ENCODE data around the gene SLC26A4.

GRCh38 chr7:107684947-107685463, 24.4 kb downstream of the SLC26A4 start:
- no peak for TF ChIP-seq CTCF (IDR thresholded peaks at IDR 0.05)
- TF ChIP-seq FOXJ3 (CRISPR knock-in tag; IDR thresholded peaks at IDR 0.05; ENCODE audit: borderline replicate concordance): no peak
- no peak for TF ChIP-seq IRF1 (CRISPR knock-in tag; IDR thresholded peaks at IDR 0.05)
- TF ChIP-seq ZNF512 (CRISPR knock-in tag; IDR thresholded peaks at IDR 0.05; ENCODE audit: borderline replicate concordance): no peak
- TF ChIP-seq USF2 (CRISPR knock-in tag; IDR thresholded peaks at IDR 0.05): no peak
- no peak for TF ChIP-seq MLX (CRISPR knock-in tag; IDR thresholded peaks at IDR 0.05)
- no peak for TF ChIP-seq NFE2L1 (CRISPR knock-in tag; IDR thresholded peaks at IDR 0.05)
- TF ChIP-seq ZNF317 (CRISPR knock-in tag; IDR thresholded peaks at IDR 0.05; ENCODE audit: borderline replicate concordance, low read depth): no peak
- TF ChIP-seq ESRRA (CRISPR knock-in tag; IDR thresholded peaks at IDR 0.05; ENCODE audit: borderline replicate concordance): no peak

Measured in WTC11 (cell line).